ENCODE measurements around the gene TRIM66.

The TRIM66 gene

GRCh38 chr11:8603696-8604077 lies 78.8 kb downstream of the TRIM66 start:
- no peak for DNase-seq

- no peak for DNase-seq
These were observed 80.9 kb downstream of the TRIM66 start for GRCh38 chr11:8601376-8602133.

GRCh38 chr11:8598506-8598905 lies 84.0 kb downstream of the TRIM66 start:
- DNase-seq = no peak

- DNase-seq = no peak
These were observed 85.3 kb downstream of the TRIM66 start for GRCh38 chr11:8597182-8597581.

GRCh38 chr11:8596504-8597046 lies 85.9 kb downstream of the TRIM66 start:
- no peak for DNase-seq

GRCh38 chr11:8593935-8594909 lies 88.2 kb downstream of the TRIM66 start, which contains the start of gene STK33:
TSS of gene STK33 (minus strand) at chr11:8594228. CDS start at chr11:8474905, 119,323 bp downstream.
- peak; percentile 58 to 77 for DNase-seq

GRCh38 chr11:8593455-8593854 lies 89.0 kb downstream of the TRIM66 start:
- DNase-seq = no peak

GRCh38 chr11:8587915-8588314 lies 94.5 kb downstream of the TRIM66 start:
- no peak for DNase-seq

- peak in 1 of 2 experiments; percentile 39 for DNase-seq
These were observed 95.7 kb downstream of the TRIM66 start for GRCh38 chr11:8586805-8587204.

- no peak for DNase-seq
These were observed 96.3 kb downstream of the TRIM66 start for GRCh38 chr11:8586184-8586583.

GRCh38 chr11:8584511-8584910 lies 98.0 kb downstream of the TRIM66 start:
- peak in 1 of 2 experiments; percentile 19 for DNase-seq

GRCh38 chr11:8584082-8584481 lies 98.4 kb downstream of the TRIM66 start:
- no peak for DNase-seq

GRCh38 chr11:8581300-8581699 lies 101.2 kb downstream of the TRIM66 start:
- no peak for DNase-seq

- DNase-seq = no peak
These were observed 104.5 kb downstream of the TRIM66 start for GRCh38 chr11:8577791-8578581.

- no peak for DNase-seq
These were observed 107.7 kb downstream of the TRIM66 start for GRCh38 chr11:8574798-8575197.

- DNase-seq = no peak
These were observed 108.7 kb downstream of the TRIM66 start for GRCh38 chr11:8573777-8574176.

GRCh38 chr11:8567602-8568198 lies 114.8 kb downstream of the TRIM66 start:
- DNase-seq = no peak

GRCh38 chr11:8566613-8567210 lies 115.8 kb downstream of the TRIM66 start:
- peak; percentile 51 to 81 for DNase-seq

GRCh38 chr11:8564526-8564925 lies 117.9 kb downstream of the TRIM66 start:
- DNase-seq = no peak
